NB4 (cell line): Measurements from ENCODE around the gene TBC1D22A.

Experiments used
- DNase-seq: peaks from one replicate; pipeline ENCODE4 v3.0.0; 2010; ENCODE audit warnings: low read depth
- H3K4me3 ChIP-seq: one replicate; pipeline ENCODE4 v1.5.1; 2011; ENCODE audit warnings: mild to moderate bottlenecking, low read depth, low read length, moderate library complexity
- CTCF ChIP-seq: IDR thresholded peaks from one replicate; pipeline ENCODE4 v1.5.1; 2012; ENCODE audit warnings: low read depth, low read length
- MYC ChIP-seq: IDR thresholded peaks from 2 replicates; pipeline ENCODE4 v1.6.1; 2011; ENCODE audit warnings: low read depth, low read length
- POLR2A ChIP-seq: IDR thresholded peaks from 2 replicates; pipeline ENCODE4 v1.6.1; 2011; ENCODE audit warnings: mild to moderate bottlenecking; ENCODE audit not compliant: insufficient read length; ENCODE audit errors: extremely low read depth
- TF ChIP-seq, protein P1 (sequence below): IDR thresholded peaks from 2 replicates; pipeline ENCODE4 v1.6.1; 2011; ENCODE audit warnings: low read depth, low read length

TBC1D22A gene

DNA sequence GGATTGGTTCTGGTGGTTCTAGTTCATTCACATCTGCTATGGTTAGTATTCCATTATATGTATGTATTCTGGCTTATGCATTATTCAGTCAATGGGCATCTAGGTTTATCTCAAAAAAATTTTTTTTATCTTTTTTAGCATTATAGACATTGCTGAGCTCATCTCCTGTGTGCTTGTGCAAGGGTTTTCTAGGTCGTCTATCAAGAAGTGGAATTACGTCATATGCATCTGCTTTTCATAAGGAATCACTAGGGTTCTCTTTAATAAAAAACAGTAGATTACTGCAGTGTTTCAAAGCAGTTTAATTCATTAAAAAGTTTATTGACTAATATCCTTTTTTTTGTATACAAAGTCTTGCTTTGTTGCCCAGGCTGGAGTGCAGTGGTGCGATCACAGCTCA is 21.3 kb downstream of the TBC1D22A start:
- DNase-seq: no peak
- H3K4me3 ChIP-seq: no peak overlapping the region
- TF ChIP-seq POLR2A (no peak), CTCF (no peak), MYC (no peak)
- TF ChIP-seq, protein P1, sequence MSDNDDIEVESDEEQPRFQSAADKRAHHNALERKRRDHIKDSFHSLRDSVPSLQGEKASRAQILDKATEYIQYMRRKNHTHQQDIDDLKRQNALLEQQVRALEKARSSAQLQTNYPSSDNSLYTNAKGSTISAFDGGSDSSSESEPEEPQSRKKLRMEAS: no peak

- no peak for DNase-seq
- TF ChIP-seq MYC (no peak), CTCF (no peak), POLR2A (no peak)
- TF ChIP-seq, protein P1: no peak
- no peak overlapping the region for H3K4me3 ChIP-seq
These were observed 26.2 kb downstream of the TBC1D22A start for GRCh38 chr22:46788441-46789172.

DNA sequence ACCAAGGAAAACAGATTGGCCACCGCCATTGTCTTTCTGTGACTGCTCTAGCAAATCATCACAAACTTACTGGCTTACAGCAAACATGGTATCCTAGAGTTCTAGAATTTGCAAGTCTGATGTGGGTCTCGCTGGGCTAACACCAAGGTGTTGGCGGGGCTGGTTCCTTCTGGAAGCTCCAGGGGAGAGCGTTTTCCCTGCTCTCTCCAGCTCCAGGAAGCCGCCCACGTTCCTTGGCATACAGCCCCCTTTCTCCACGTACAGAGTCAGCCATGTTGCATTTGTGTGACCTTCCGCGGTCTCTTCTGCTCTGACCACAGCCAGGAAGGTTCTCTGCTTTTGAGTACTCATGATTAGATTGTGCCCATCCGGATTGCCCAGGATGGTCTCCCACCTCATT is 27.5 kb downstream of the TBC1D22A start:
- TF ChIP-seq MYC (no peak), POLR2A (no peak), CTCF (no peak)
- TF ChIP-seq, protein P1: no peak
- H3K4me3 ChIP-seq: no peak overlapping the region
- no peak for DNase-seq

- peak overlapping the region; percentile 44 for H3K4me3 ChIP-seq
- DNase-seq: peak; percentile 91
- TF ChIP-seq CTCF (no peak), MYC (peak; percentile 32; the same call in 1 of the 2 replicates), POLR2A (no peak)
- TF ChIP-seq, protein P1: peak; percentile 51
These were observed 28.8 kb downstream of the TBC1D22A start for GRCh38 chr22:46791201-46791731.

GRCh38 chr22:46792061-46792796 is 29.8 kb downstream of the TBC1D22A start:
- no peak for TF ChIP-seq POLR2A
- TF ChIP-seq, protein P1: no peak
- no peak for TF ChIP-seq MYC
- no peak for TF ChIP-seq CTCF
- no peak for DNase-seq
- no peak overlapping the region for H3K4me3 ChIP-seq
